Stimulated activated CD4-positive, alpha-beta T cell treated with anti-CD3 and anti-CD28 coated beads, Interleukin-12 subunit alpha, Interleukin-12 subunit beta, amount 100 ng/mL, for 24 hours (primary cell): ENCODE measurements around the gene PHRF1.

ENCODE experiments used
- DNase-seq, 2 experiments: peaks; one replicate each; pipeline ENCODE4 v3.0.0-alpha.2; 2020; ENCODE audit warnings: low read depth in 2 of 2

The PHRF1 gene

GRCh38 chr11:656866-657265, 80.6 kb downstream of the PHRF1 start:
- DNase-seq = no peak

GRCh38 chr11:657691-658126, 81.4 kb downstream of the PHRF1 start:
- DNase-seq = no peak

- no peak for DNase-seq
Measured at GRCh38 chr11:659532-660085, 83.3 kb downstream of the PHRF1 start.

GRCh38 chr11:660281-660680, 84.0 kb downstream of the PHRF1 start:
- no peak for DNase-seq

- DNase-seq = no peak
Measured at GRCh38 chr11:660681-661444, 84.6 kb downstream of the PHRF1 start.
